ENCODE results near the gene PRRC1.
A peak's percentile ranks its signal among the peaks of the same experiment; 100 is the strongest.

Gene PRRC1

GRCh38 chr5:127590156-127590722 is 72.8 kb downstream of the PRRC1 start:
- TF ChIP-seq ZNF529 (tag by site-specific recombination; IDR thresholded peaks at IDR 0.05; ENCODE audit: insufficient replicate concordance): no peak
- TF ChIP-seq KLF9 (tag by site-specific recombination; IDR thresholded peaks at IDR 0.05; ENCODE audit: low read depth): no peak
- TF ChIP-seq ZNF266 (tag by site-specific recombination; IDR thresholded peaks at IDR 0.05; ENCODE audit: low read depth): no peak
- no peak for TF ChIP-seq ZNF426 (tag by site-specific recombination; IDR thresholded peaks at IDR 0.05)
- TF ChIP-seq ZBTB8A (tag by site-specific recombination; IDR thresholded peaks at IDR 0.05): no peak
- TF ChIP-seq ZNF350 (tag by site-specific recombination; IDR thresholded peaks at IDR 0.05): no peak
- TF ChIP-seq ZNF792 (tag by site-specific recombination; IDR thresholded peaks at IDR 0.05): no peak
- no peak for TF ChIP-seq ZNF837 (tag by site-specific recombination; IDR thresholded peaks at IDR 0.05)
- TF ChIP-seq ZNF433 (tag by site-specific recombination; IDR thresholded peaks at IDR 0.05; ENCODE audit: low read depth): no peak
- no peak overlapping the region for H3K4me3 ChIP-seq (ENCODE audit: low read depth, low read length)
- CTCF ChIA-PET: interaction anchor here (0.6 kb wide), 1 partner anchor 52 kb away, joined by 6 read pairs; no protein-coding TSS in a partner anchor

DNA sequence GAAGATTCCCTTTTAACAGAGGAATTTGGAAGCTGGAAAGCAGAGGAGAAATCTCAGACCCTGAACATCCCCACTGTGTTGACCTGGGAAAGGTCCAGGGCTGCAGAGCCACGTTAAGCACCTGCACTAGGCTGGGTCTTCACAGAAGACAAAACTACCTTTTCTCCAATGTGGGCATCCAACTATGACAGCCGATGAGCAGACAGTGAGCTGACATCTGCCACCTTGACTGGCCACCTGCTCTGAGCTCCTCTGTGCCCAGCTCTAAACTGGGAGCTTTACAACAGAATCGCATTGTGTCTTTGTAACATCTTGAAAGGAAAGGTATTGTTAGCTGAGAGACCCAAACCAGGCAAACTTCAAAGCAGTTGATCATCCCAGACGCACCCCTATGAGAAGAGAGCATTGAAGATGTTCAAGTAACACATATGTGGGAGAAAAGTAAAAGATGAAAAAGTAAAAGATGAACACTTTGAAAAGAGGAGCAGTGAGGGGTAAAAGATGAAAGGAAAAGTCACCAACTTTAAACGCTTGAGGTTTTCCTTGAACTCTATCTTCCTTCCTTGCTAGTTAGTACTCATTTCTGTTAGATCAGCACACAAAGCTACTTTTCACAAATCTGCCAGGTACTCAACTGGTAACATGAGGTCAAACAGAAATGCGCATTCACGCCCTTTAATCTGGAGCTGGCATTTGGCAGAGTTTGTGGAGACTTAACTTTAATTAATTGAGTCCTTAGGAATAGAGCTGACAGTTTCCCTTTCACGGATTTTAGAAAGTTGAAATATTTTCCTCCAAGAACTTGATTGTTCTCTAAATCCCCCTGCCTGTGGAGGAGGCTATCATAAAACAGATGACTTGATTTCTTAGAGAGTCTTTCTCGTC is 78.3 kb downstream of the PRRC1 start:
- no peak overlapping the region for H3K4me3 ChIP-seq (ENCODE audit: low read depth, low read length)
- no peaks in the 10 kb centered on the region for H3K9me3 ChIP-seq (ENCODE audit: control insufficient read depth, insufficient read depth, low read depth, low read length)
- TF ChIP-seq TRIM28 (IDR thresholded peaks at IDR 0.05; ENCODE audit: borderline replicate concordance, low read length) (no peak), ZBTB8A (tag by site-specific recombination; IDR thresholded peaks at IDR 0.05) (no peak), ZNF366 (tag by site-specific recombination; conservative IDR thresholded peaks at IDR 0.05) (no peak), ZNF292 (tag by site-specific recombination; IDR thresholded peaks at IDR 0.05; ENCODE audit: borderline replicate concordance, low read depth) (no peak), ZNF274 (IDR thresholded peaks at IDR 0.05; ENCODE audit: low read length) (no peak), ZNF274 (tag by site-specific recombination; IDR thresholded peaks at IDR 0.05; ENCODE audit: borderline replicate concordance) (no peak), TCF7L2 (IDR thresholded peaks at IDR 0.05; ENCODE audit: borderline replicate concordance, low read depth, low read length) (no peak)
- TF ChIP-seq, protein P1, sequence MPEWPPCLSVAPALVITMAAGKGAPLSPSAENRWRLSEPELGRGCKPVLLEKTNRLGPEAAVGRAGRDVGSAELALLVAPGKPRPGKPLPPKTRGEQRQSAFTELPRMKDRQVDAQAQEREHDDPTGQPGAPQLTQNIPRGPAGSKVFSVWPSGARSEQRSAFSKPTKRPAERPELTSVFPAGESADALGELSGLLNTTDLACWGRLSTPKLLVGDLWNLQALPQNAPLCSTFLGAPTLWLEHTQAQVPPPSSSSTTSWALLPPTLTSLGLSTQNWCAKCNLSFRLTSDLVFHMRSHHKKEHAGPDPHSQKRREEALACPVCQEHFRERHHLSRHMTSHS (tag by site-specific recombination; IDR thresholded peaks at IDR 0.05): no peak
- CTCF ChIA-PET: interaction anchor here (0.7 kb wide), 1 partner anchor 14 kb away, joined by 3 read pairs; no protein-coding TSS in a partner anchor
- no peak overlapping the region for H3K27ac ChIP-seq (ENCODE audit: extremely low read depth, low read depth, low read length)
- no peaks in the 10 kb centered on the region for H3K36me3 ChIP-seq (ENCODE audit: control insufficient read depth in 2 of 2, insufficient read depth in 1 of 2, low read length in 2 of 2)
- POLR2A ChIA-PET: no interaction called here
- H3K4me1 ChIP-seq (ENCODE audit: control insufficient read depth, insufficient read depth, low read length): no peaks in the 10 kb centered on the region

More at GRCh38 chr5:127590156-127590722, 72.8 kb downstream of the PRRC1 start:
- Histone ChIP-seq H3K4me1 (ENCODE audit: control insufficient read depth, insufficient read depth, low read length) (peaks cover 5% of the 10 kb centered on the region; the same call in 1 of the 2 replicates), H3K36me3 (ENCODE audit: control insufficient read depth in 2 of 2, insufficient read depth in 1 of 2, low read length in 2 of 2) (no peaks in the 10 kb centered on the region), H3K9me3 (ENCODE audit: control insufficient read depth, insufficient read depth, low read depth, low read length) (no peaks in the 10 kb centered on the region), H3K27ac (ENCODE audit: extremely low read depth, low read depth, low read length) (no peak overlapping the region)
- POLR2A ChIA-PET: no interaction called here

DNA sequence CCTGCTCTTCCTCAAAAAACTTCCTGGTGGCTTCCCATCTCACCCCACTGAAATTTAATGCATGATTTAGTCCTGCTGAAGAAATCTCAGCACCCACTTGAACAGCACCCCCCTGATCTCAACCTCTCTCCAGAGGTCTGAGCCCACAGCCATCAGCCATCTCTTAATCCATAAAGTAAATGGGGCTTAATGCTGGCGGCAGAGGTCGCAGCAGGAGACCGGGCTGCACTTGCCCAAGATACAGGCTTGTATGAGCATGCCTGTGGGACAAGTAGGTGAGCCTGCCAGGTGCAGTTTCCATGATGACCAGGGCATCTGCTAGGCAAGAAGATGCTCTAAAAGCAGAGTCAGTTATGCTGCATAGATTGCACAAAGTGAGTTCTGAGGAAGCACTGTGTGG is 79.1 kb downstream of the PRRC1 start:
- H3K27ac ChIP-seq (ENCODE audit: extremely low read depth, low read depth, low read length): no peak overlapping the region
- ChIA-PET POLR2A (no interaction called here), CTCF (interaction anchor here (0.7 kb wide), 1 partner anchor 13 kb away, joined by 3 read pairs; no protein-coding TSS in a partner anchor)
- H3K4me1 ChIP-seq (ENCODE audit: control insufficient read depth, insufficient read depth, low read length): no peaks in the 10 kb centered on the region
- no peaks in the 10 kb centered on the region for H3K9me3 ChIP-seq (ENCODE audit: control insufficient read depth, insufficient read depth, low read depth, low read length)
- no peaks in the 10 kb centered on the region for H3K36me3 ChIP-seq (ENCODE audit: control insufficient read depth in 2 of 2, insufficient read depth in 1 of 2, low read length in 2 of 2)
- TF ChIP-seq ZNF140 (tag by site-specific recombination; IDR thresholded peaks at IDR 0.05) (no peak), GLIS1 (tag by site-specific recombination; IDR thresholded peaks at IDR 0.05) (peak; percentile 12; the same call in 1 of the 2 replicates), ZIC2 (tag by site-specific recombination; IDR thresholded peaks at IDR 0.05) (peak; percentile 13; the same call in 1 of the 2 replicates)
- TF ChIP-seq, protein P2, sequence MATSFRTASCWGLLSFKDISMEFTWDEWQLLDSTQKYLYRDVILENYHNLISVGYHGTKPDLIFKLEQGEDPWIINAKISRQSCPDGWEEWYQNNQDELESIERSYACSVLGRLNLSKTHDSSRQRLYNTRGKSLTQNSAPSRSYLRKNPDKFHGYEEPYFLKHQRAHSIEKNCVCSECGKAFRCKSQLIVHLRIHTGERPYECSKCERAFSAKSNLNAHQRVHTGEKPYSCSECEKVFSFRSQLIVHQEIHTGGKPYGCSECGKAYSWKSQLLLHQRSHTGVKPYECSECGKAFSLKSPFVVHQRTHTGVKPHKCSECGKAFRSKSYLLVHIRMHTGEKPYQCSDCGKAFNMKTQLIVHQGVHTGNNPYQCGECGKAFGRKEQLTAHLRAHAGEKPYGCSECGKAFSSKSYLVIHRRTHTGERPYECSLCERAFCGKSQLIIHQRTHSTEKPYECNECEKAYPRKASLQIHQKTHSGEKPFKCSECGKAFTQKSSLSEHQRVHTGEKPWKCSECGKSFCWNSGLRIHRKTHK (tag by site-specific recombination; IDR thresholded peaks at IDR 0.05): no peak
- H3K4me3 ChIP-seq (ENCODE audit: low read depth, low read length): no peak overlapping the region
